ENCODE data around the gene MGAT5B. TPM values are rescaled to one million over a fixed set of nuclear protein-coding genes. Genes with fewer than 3 reads are reported as not detected.

The MGAT5B gene
- total and polyA plus RNA-seq, 10 of the 15 experiments (the other 5 are each of a cell fraction or from before 2014, with no cell fraction given), result 0.13 TPM; not detected in 9

GRCh38 chr17:76843703-76844484 is 24.3 kb upstream of the MGAT5B start (continued):
- TF ChIP-seq CEBPB (IDR thresholded peaks at IDR 0.05; ENCODE audit: borderline replicate concordance in 1 of 2, low read depth in 2 of 2, low read length in 2 of 2) (no peak), E4F1 (IDR thresholded peaks at IDR 0.05; ENCODE audit: borderline replicate concordance, partially characterized antibody) (no peak), TCF12 (IDR thresholded peaks at IDR 0.05; ENCODE audit: low read depth, low read length) (no peak), CTCF (IDR thresholded peaks at IDR 0.05 in 2 of 3, conservative IDR thresholded peaks at IDR 0.05 in 1 of 3; ENCODE audit: control insufficient read depth in 2 of 3, extremely low read depth in 1 of 3, insufficient read depth in 1 of 3, low read depth in 3 of 3, low read length in 3 of 3) (no peak), ELK1 (IDR thresholded peaks at IDR 0.05; ENCODE audit: low read depth, low read length) (no peak), SIX5 (IDR thresholded peaks at IDR 0.05; ENCODE audit: low read depth, low read length, severe bottlenecking) (no peak), YBX1 (IDR thresholded peaks at IDR 0.05) (no peak)
